ENCODE data around the gene C1S. TPM values are rescaled to one million over a fixed set of nuclear protein-coding genes. Genes with fewer than 3 reads are reported as not detected.

C1S gene
- total and polyA plus RNA-seq, 2 donors (not counting 3 experiments of a cell fraction or from before 2014, with no cell fraction given): 0.32 to 0.38 TPM

DNA sequence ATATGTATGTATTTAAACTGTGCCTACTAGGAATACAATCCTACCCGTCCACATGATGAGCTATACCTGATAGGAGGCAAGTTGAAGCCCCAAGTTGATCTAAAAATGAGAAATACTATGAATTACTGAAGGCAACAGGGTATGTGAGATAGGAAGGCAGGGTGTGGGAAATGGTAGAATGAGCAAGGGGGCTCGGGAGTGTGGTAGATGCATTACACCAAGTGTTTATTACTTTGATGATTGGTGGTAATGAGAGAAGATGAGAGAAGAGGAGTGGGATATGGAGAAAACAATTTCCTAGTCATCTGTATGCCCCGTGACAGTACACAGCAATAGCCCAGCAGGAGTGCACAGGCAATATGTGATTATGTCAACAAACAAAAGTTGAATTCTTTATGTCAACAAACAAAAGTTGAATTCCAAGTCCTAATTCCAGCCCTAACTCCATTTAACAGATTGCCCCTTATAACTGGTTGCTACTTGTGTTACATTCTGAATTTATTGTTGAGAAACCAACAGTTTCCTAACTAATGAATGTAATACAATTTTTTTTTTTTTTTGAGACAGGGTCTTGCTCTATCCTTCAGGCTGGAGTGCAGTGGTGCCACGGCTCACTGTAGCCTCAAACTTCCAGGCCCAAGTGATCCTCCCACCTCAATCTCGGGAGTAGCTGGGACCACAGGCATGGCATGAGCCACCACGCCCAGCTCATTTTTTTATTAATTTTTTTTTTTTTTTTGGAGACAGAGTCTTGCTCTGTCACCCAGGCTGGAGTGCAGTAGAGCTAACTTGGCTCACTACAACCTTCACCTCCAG, 44.8 kb upstream of the C1S start:
- Histone ChIP-seq H3K36me3 (ENCODE audit: control insufficient read depth in 2 of 2, extremely low read depth in 1 of 2, insufficient read depth in 2 of 2, low read length in 2 of 2) (no peaks in the 10 kb centered on the region), H4K20me1 (replicated peaks; ENCODE audit: control insufficient read depth, extremely low read depth, insufficient read depth, low read length) (no peaks in the 10 kb centered on the region), H2AFZ (ENCODE audit: low read depth, low read length) (no peak overlapping the region), H3K27ac (ENCODE audit: insufficient read depth, low read depth, low read length) (no peak overlapping the region), H3K4me2 (ENCODE audit: insufficient read depth, low read length) (no peak overlapping the region), H3K9me3 (replicated peaks; ENCODE audit: control insufficient read depth, insufficient read depth, low read length) (no peaks in the 10 kb centered on the region), H3K9ac (replicated peaks; ENCODE audit: extremely low read depth, insufficient read depth, low read length) (no peak overlapping the region), H3K4me3 (replicated peaks in 1 of 3; ENCODE audit: insufficient read depth in 1 of 3, low read depth in 1 of 3, low read length in 3 of 3) (no peak overlapping the region), H3K79me2 (ENCODE audit: control insufficient read depth, insufficient read depth, low read length) (no peaks in the 10 kb centered on the region), H3K27me3 (ENCODE audit: control insufficient read depth in 2 of 2, insufficient read depth in 2 of 2, low read length in 2 of 2) (no peaks in the 10 kb centered on the region), H3K9me1 (replicated peaks; ENCODE audit: control insufficient read depth, extremely low read depth, insufficient read depth, low read length) (no peaks in the 10 kb centered on the region), H3K4me1 (ENCODE audit: control insufficient read depth, extremely low read depth, insufficient read depth, low read length) (peaks cover 10% of the 10 kb centered on the region)
- FAIRE-seq (no peak), DNase-seq (ENCODE audit: low read depth, low spot score) (no peak)
- TF ChIP-seq, protein P1, sequence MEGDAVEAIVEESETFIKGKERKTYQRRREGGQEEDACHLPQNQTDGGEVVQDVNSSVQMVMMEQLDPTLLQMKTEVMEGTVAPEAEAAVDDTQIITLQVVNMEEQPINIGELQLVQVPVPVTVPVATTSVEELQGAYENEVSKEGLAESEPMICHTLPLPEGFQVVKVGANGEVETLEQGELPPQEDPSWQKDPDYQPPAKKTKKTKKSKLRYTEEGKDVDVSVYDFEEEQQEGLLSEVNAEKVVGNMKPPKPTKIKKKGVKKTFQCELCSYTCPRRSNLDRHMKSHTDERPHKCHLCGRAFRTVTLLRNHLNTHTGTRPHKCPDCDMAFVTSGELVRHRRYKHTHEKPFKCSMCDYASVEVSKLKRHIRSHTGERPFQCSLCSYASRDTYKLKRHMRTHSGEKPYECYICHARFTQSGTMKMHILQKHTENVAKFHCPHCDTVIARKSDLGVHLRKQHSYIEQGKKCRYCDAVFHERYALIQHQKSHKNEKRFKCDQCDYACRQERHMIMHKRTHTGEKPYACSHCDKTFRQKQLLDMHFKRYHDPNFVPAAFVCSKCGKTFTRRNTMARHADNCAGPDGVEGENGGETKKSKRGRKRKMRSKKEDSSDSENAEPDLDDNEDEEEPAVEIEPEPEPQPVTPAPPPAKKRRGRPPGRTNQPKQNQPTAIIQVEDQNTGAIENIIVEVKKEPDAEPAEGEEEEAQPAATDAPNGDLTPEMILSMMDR (IDR thresholded peaks at IDR 0.05; ENCODE audit: extremely low read depth in 1 of 2, insufficient read depth in 1 of 2, low read depth in 1 of 2, low read length in 2 of 2): no peak
- TF ChIP-seq, protein P2, sequence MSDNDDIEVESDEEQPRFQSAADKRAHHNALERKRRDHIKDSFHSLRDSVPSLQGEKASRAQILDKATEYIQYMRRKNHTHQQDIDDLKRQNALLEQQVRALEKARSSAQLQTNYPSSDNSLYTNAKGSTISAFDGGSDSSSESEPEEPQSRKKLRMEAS (IDR thresholded peaks at IDR 0.05; ENCODE audit: insufficient read depth, insufficient read length): no peak
- TF ChIP-seq EZH2 (IDR thresholded peaks at IDR 0.05; ENCODE audit: borderline replicate concordance, low read depth, low read length, severe bottlenecking) (no peak), MYC (IDR thresholded peaks at IDR 0.05; ENCODE audit: low read depth, low read length) (no peak), JUN (IDR thresholded peaks at IDR 0.05; ENCODE audit: borderline replicate concordance, insufficient read depth, insufficient read length, low read depth) (no peak), FOS (IDR thresholded peaks at IDR 0.05; ENCODE audit: borderline replicate concordance, insufficient read depth, low read length) (no peak), POLR2A (IDR thresholded peaks at IDR 0.05; ENCODE audit: low read depth, low read length) (no peak), GATA2 (IDR thresholded peaks at IDR 0.05; ENCODE audit: insufficient read depth, insufficient read length, low read depth, low read length) (no peak), POLR2AphosphoS5 (IDR thresholded peaks at IDR 0.05; ENCODE audit: insufficient read depth, low read depth, low read length) (no peak)
- intact Hi-C loops (cut with micrococcal nuclease): no loop called here
- dilution Hi-C loops (cut with MboI; ENCODE audit: extremely low pct_ligation_motif_present, low sequenced_read_pairs): no loop called here
- no TSS peak for BruUV-seq (replicated peaks)
- CTCF ChIA-PET: no interaction called here
- POLR2A ChIA-PET: interaction anchor here (0.6 kb wide), 1 partner anchor 38 kb away, joined by 4 read pairs; no protein-coding TSS in a partner anchor

Measured in endothelial cell of umbilical vein (primary cell).